Right lobe of liver (tissue), 4 donors: ENCODE results near the gene NPY4R.
"Not testable (repeated sequence)": the region's sequence is repeated elsewhere in the genome, so short reads cannot be mapped to it uniquely, and the experiment has no call there.

ENCODE experiments used
- CTCF ChIP-seq, 4 donors: fragments of 200-600 bp in 3 of 4; fragments of 450-650 bp in 1 of 4; IDR thresholded peaks; one replicate each; pipeline versions ENCODE4 v1.5.1 to v1.8.0; 2016 to 2022; ENCODE audit warnings: antibody characterized with exemption in 4 of 4, mild to moderate bottlenecking in 2 of 4
- POLR2A ChIP-seq: fragments of 450-650 bp; IDR thresholded peaks from one replicate; pipeline ENCODE4 v1.6.1; 2017; ENCODE audit warnings: antibody characterized with exemption, mild to moderate bottlenecking
- donor health status: DM: no; HTN: no; CAD: no.
- donor health status: DM: no; HTN: no; CAD: no.
- donor health status: DM: no; HTN: yes; CAD: no.

GRCh38 chr10:46499990-46500389, 34.2 kb upstream of the NPY4R start:
- TF ChIP-seq CTCF (IDR thresholded peaks at IDR 0.05); POLR2A: not testable (repeated sequence)
